ENCODE results near the gene TMEM150B.
A peak's percentile ranks its signal among the peaks of the same experiment; 100 is the strongest.
"Not testable (repeated sequence)": the region's sequence is repeated elsewhere in the genome, so short reads cannot be mapped to it uniquely, and the experiment has no call there.

The TMEM150B gene

DNA sequence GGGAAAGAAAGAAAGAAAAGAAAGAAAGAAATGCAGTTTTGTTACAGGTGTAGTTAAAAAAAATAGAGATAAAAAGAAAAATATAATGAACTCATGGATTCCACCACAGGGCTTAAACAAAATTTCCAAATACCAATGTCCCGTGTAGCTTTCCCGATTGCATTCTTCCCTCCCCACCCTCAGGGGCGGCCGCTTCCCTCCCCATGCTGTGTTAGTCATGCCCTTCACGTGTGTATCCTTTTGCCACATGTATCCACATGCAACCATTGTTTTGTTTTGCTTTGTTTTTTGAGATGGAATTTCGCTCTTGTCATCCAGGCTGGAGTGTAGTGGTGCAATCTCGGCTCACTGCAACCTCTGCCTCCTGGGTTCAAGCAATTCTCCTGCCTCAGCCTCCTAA lies 11.0 kb upstream of the TMEM150B start:
- DNase-seq: no peak

GRCh38 chr19:55333870-55334269 lies 8.7 kb upstream of the TMEM150B start:
- DNase-seq: no peak

DNA sequence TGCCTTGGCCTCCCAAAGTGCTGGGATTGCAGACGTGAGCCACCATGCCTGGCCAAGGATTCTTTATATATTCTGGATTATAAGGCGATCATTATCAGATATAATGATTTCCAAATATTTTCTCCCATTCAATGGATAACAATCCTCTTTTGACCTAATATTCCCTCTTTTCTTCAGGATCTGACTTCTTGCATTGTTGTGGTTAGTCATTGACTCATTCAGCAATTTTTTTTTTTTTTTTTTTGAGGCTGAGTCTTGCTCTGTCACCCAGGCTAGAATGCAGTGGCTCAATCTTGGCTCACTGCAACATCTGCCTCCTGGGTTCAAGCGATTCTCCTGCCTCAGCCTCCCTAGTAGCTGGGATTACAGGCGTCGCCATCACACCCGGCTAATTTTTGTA lies 4.7 kb upstream of the TMEM150B start:
- DNase-seq: not testable (repeated sequence)

GRCh38 chr19:55328774-55329318 lies 3.7 kb upstream of the TMEM150B start:
- DNase-seq: not testable (repeated sequence)

- DNase-seq: no peak
Measured at GRCh38 chr19:55324662-55325061, 479 bp downstream of the TMEM150B start.

- no peak for DNase-seq
Measured at GRCh38 chr19:55322204-55322885, 2.8 kb downstream of the TMEM150B start.

DNA sequence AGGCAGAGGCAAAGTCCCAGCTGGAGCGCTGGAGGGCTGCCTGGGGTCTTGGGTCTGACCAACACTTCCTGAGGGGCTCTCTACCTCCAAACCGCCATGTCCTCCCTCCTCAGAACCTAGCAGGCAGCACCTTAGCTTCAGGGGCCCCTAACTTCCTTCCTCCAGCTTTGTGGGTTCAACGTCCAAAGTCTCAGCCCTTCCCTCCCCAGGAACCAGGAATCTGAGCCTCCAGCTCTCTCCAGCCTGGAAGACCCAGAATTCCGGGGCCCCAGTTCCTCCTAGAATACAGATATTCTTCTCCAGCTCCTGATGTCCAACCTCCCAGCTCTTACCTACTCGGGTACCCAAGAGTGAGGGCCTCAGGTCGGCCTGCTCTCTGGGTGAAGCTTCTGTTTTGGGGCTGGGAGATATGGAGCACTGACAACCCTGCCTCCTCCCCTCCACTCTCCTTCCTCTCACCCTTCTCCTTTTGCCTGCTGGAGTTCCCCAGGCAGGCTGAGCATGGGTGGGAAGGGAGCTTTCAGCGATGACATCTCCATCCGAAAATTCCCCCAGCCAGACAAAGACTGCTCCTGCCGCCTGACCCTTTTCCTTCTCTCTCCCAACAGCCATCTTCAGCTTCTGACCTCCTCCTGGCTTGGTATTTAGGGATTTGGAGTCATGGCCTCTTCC lies 3.5 kb downstream of the TMEM150B start:
- DNase-seq: no peak

GRCh38 chr19:55320844-55321419 lies 4.2 kb downstream of the TMEM150B start:
- no peak for DNase-seq

DNA sequence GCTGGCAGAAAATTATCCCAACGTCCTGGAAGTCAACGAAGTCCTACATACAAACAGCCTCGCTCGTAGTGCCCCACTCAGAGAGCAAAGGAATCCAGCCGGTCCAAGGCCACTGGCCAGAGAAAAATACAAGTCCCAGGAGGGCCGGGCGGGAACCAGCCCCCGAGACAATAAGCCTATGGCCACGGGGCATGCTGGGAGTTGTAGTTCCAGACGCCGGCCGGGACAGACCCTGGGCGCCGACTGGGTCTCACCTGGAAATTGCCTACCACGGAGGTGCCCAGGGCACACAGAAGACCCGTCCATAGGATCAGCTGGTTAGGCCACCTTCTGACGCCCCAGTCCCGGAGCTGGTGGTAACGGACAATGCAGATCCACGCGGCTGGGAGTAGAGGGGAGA lies 5.4 kb downstream of the TMEM150B start:
- no peak for DNase-seq

GRCh38 chr19:55316646-55317045 lies 8.5 kb downstream of the TMEM150B start:
- no peak for DNase-seq

DNA sequence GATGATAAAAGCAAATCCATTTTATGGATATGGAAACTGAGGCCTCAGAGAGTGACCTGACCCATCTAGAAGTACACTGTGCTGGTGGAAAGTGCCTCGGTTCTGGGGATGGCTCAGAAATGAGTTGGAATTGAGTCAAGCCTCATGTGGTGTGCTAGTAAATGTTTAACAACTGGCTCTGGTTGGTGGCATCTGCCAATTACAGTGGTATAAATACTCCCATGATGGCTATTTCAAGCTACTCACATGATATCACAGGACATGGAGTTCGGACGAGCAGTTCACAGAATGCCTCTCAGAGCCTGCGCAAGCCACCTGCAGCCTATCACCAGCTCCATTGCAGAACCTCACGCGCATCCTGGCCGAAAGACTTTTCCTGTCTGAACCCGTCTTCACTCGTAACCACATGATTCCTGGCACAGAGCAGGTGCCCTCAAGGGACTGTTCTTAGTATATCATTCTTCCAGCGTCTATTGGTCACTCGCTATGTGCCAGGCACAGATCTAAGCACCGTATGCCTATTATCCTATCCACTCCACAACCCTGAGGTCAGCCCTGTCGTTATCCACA lies 9.1 kb downstream of the TMEM150B start:
- DNase-seq: no peak

DNA sequence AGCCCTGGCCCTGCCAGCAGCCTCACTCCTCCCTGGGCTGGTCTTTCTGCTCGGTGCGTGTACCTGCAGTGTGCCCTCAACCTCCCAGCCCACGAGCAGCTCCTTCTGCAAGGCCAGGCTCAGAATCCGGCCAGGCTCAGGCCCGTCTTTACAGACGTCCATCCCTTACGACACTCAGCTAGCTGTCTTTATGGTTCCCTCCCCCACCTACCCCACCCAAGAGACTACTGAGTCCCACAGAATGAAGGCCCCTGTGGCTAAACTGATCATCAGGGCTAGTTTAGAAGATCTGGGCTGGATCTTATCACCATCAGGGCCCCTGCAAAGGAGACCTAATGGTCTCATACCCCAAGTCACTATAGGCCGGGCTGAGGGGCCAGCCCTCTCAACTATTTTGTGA lies 10.7 kb downstream of the TMEM150B start:
- no peak for DNase-seq

GRCh38 chr19:55312621-55313512 lies 12.3 kb downstream of the TMEM150B start:
- DNase-seq: no peak

GRCh38 chr19:55311797-55312196 lies 13.3 kb downstream of the TMEM150B start:
- no peak for DNase-seq

- no peak for DNase-seq
Measured at GRCh38 chr19:55311397-55311796, 13.7 kb downstream of the TMEM150B start.

GRCh38 chr19:55310498-55310897 lies 14.6 kb downstream of the TMEM150B start:
- DNase-seq: no peak

GRCh38 chr19:55309448-55309847 lies 15.7 kb downstream of the TMEM150B start:
- DNase-seq: no peak

DNA sequence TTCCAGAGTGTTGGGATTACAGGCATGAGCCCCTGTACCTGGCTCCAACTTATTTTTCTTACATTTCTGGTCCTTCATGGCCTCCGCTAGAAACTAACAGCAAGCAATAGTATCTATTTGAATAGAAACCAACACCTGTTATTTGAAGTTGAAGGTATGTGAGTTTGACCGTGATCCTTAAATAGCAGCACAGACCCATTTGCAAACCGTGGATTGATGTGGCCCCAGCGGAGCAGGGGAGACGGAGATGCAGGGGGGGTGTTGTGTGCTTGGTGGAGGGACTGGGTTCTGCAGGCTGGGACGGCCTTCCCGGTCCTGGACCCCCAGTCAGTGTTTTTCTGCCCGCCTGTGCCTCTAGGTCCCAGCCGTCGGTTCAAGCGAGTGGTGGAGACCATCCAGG lies 16.9 kb downstream of the TMEM150B start:
- no peak for DNase-seq

GRCh38 chr19:55306712-55307111 lies 18.4 kb downstream of the TMEM150B start:
- DNase-seq: no peak

GRCh38 chr19:55305983-55306562 lies 19.1 kb downstream of the TMEM150B start:
- no peak for DNase-seq

DNA sequence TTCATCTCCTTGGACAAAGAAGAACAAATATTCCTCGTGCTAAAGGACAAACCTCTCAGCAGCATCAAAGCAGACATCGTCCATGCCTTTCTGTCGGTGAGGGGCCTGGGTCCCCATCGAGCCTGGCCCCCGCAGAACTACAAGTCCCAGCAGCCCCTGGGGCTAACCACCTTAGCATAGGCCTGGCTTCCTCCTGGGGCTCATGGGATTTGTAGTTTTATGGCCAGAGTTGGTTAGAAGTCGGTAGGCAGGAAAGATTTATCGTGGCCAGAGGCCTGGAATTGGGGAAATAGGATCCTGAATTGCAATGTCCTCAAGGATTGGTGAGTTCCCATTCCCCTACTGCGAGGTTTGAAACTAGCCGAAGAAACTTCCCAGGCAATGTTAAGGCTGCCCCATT lies 19.6 kb downstream of the TMEM150B start:
- peak; percentile 56 for DNase-seq

DNA sequence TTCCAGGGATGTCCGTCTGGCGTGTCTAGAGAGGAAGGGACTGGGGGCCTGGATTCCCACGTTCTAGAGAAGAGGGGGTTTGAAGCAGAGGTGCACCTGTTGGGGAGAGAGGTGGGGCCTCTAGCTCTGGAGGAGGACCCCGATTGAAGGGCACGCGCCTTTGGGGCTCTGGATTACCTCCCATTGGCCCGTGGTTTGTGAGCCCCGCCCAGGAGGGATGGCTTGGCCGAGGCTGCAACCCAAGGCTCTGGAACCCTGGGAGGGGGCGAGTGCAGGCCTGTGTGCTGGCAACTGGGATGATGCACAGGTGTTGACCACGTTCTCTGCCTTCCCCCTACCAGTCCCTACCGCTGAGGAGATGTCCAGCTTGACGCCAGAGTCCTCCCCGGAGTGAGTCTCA lies 20.2 kb downstream of the TMEM150B start:
- no peak for DNase-seq

Measured in activated naive CD4-positive, alpha-beta T cell treated with anti-CD3 and anti-CD28 coated beads, Interleukin-2, amount 50 U/mL, for 16 hours (primary cell).